Panc1 (cell line): ENCODE results near the gene NPM3. TPM values are rescaled to one million over a fixed set of nuclear protein-coding genes. Genes with fewer than 3 reads are reported as not detected.

ENCODE experiments used
- ATAC-seq: fragments of 200-7000 bp; cut with Tn5 transposase; 2 replicates; pipeline ENCODE4 v1.9.1; 2020; ENCODE audit warnings: mild to moderate bottlenecking, moderate library complexity
- BruUV-seq: library from RNA; stranded (reverse); fragments of 400-500 nt; replicated peaks from 2 replicates; lab custom pipeline; 2021; lab: Mats Ljungman, UMichigan
- CTCF ChIA-PET: fragments of 300-600 bp; sonication (Branson Sonifier 250); formaldehyde crosslinking; loops from one replicate; lab custom pipeline; 2022; ENCODE audit warnings: antibody characterized with exemption; lab: Charles Lee
- POLR2A ChIA-PET: fragments of 300-600 bp; sonication (Branson Sonifier 250); formaldehyde crosslinking; loops from one replicate; lab custom pipeline; 2022; ENCODE audit warnings: antibody characterized with exemption; lab: Charles Lee
- DNase-seq: peaks from one replicate; pipeline ENCODE4 v3.0.0-alpha.2; 2010; ENCODE audit warnings: low read depth, low spot score
- H3K27ac ChIP-seq: 2 replicates; pipeline ENCODE4 v1.5.1; 2011; ENCODE audit warnings: mild to moderate bottlenecking, low read length, inconsistent platforms
- H3K27me3 ChIP-seq: fragments of 200-500 bp; sonication (Bioruptor generic); 2 replicates; pipeline ENCODE4 v1.6.0; 2014; ENCODE audit warnings: low read length, inconsistent platforms; ENCODE audit not compliant: control insufficient read depth, insufficient read depth
- H3K36me3 ChIP-seq: fragments of 200-500 bp; sonication (Bioruptor generic); 2 replicates; pipeline ENCODE4 v1.5.1; 2014; ENCODE audit warnings: inconsistent platforms, mild to moderate bottlenecking, low read length, moderate library complexity; ENCODE audit not compliant: control insufficient read depth, insufficient read depth
- H3K4me1 ChIP-seq: 2 replicates; pipeline ENCODE4 v1.5.1; 2011; ENCODE audit warnings: inconsistent platforms, mild to moderate bottlenecking, low read length, moderate library complexity; ENCODE audit not compliant: control insufficient read depth, insufficient read depth
- H3K4me3 ChIP-seq, 2 experiments: 2 replicates each; pipeline ENCODE4 v1.5.1; 2011 to 2012; ENCODE audit warnings: low read depth in 2 of 2, low read length in 2 of 2, mild to moderate bottlenecking in 2 of 2, inconsistent platforms in 1 of 2, moderate library complexity in 1 of 2
- H3K9me3 ChIP-seq: fragments of 200-500 bp; sonication (Bioruptor generic); 2 replicates; pipeline ENCODE4 v1.5.1; 2014; ENCODE audit warnings: low read depth, mild to moderate bottlenecking, inconsistent platforms, low read length, moderate library complexity; ENCODE audit not compliant: control insufficient read depth, insufficient read depth
- CTCF ChIP-seq: fragments of 450-650 bp; IDR thresholded peaks from 2 replicates; pipeline ENCODE4 v1.5.1; 2017; ENCODE audit warnings: mild to moderate bottlenecking
- POLR2AphosphoS5 ChIP-seq: IDR thresholded peaks from 2 replicates; pipeline ENCODE4 v1.6.1; 2012; ENCODE audit warnings: mild to moderate bottlenecking, low read depth, low read length, moderate library complexity
- REST ChIP-seq, 2 experiments: IDR thresholded peaks; 2 replicates each; pipeline ENCODE4 v1.6.1; 2011 to 2012; ENCODE audit warnings: low read depth in 2 of 2, control low read depth in 1 of 2, low read length in 1 of 2, mild to moderate bottlenecking in 1 of 2, moderate library complexity in 1 of 2; ENCODE audit not compliant: insufficient read depth in 1 of 2
- SIN3A ChIP-seq: IDR thresholded peaks from 2 replicates; pipeline ENCODE4 v1.6.1; 2012; ENCODE audit warnings: low read depth, mild to moderate bottlenecking, low read length, moderate library complexity, borderline replicate concordance; ENCODE audit not compliant: insufficient read depth
- TCF7L2 ChIP-seq: IDR thresholded peaks from 2 replicates; pipeline ENCODE4 v1.6.1; 2011; ENCODE audit warnings: mild to moderate bottlenecking, low read depth, low read length, inconsistent platforms
- in situ Hi-C: cut with HindIII; loops from 2 replicates; pipeline ENCODE4 v1.10.0; 2016; ENCODE audit warnings: low sequenced_read_pairs, low pct_unique_long_range_greater_than_20kb
- intact Hi-C: fragments of 100-400 bp; cut with micrococcal nuclease; formaldehyde crosslinking; loops from one replicate; pipeline ENCODE4 v1.10.0; 2022; ENCODE audit not compliant: unreplicated experiment
- total RNA-seq: library from RNA; stranded (reverse); gene quantifications from one replicate; pipeline ENCODE4 v1.2.1, GENCODE V29; 2021; ENCODE audit not compliant: unreplicated experiment

Gene NPM3
- total RNA-seq, 1 experiment from 2014 or later = 109 TPM

DNA sequence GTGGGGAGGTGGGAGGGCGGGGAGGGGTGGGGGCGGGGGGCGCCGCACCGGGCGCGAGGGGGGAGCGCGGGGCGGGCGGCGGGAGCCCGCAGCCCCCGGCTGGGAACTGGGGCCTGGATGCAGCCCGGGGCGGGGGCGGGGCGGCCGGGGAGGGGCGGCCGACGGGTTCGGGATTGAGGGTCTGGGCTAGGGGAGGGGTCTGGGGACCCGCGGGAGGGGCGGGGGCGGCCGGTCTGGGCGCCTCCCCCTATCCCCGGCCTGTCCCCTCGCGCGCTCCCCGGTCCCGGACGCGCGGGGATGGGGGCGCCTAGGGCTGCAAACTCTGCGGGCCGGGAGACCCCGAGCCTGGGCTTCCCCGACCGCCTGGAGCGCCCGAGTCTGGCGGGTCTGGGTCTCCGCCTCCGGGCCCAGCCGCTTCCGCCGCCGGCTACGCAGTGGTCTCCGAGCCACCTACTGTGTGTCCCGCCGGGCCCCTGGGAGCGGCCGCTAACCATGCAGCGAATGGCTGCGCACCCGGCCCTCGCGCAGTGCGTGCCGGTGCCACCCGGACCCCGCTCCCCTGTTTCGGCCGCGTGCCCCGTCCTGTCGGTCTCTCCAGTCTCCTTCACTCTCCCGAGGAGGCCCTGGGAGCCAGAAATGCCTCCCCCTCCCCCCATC lies 7.0 kb downstream of the NPM3 start:
- DNase-seq (no peak), ATAC-seq (no peak)
- intact Hi-C loops = no loop called here
- H3K9me3 ChIP-seq = no peaks in the 10 kb centered on the region
- POLR2A ChIA-PET = no interaction called here
- no peak overlapping the region for H3K4me3 ChIP-seq
- BruUV-seq = no TSS peak
- H3K27me3 ChIP-seq = no peaks in the 10 kb centered on the region; the same call in 1 of the 2 replicates
- peaks cover 13% of the 10 kb centered on the region for H3K4me1 ChIP-seq
- in situ Hi-C loops = no loop called here
- H3K36me3 ChIP-seq = no peaks in the 10 kb centered on the region
- TF ChIP-seq CTCF = no peak
- TF ChIP-seq REST (IDR thresholded peaks at IDR 0.05; ENCODE audit: insufficient read depth in 1 of 2, low read depth in 2 of 2, low read length in 1 of 2) = no peak
- TF ChIP-seq TCF7L2 = no peak
- no peak for TF ChIP-seq POLR2AphosphoS5
- no peak for TF ChIP-seq SIN3A
- no peak overlapping the region for H3K27ac ChIP-seq
- CTCF ChIA-PET = no interaction called here

DNA sequence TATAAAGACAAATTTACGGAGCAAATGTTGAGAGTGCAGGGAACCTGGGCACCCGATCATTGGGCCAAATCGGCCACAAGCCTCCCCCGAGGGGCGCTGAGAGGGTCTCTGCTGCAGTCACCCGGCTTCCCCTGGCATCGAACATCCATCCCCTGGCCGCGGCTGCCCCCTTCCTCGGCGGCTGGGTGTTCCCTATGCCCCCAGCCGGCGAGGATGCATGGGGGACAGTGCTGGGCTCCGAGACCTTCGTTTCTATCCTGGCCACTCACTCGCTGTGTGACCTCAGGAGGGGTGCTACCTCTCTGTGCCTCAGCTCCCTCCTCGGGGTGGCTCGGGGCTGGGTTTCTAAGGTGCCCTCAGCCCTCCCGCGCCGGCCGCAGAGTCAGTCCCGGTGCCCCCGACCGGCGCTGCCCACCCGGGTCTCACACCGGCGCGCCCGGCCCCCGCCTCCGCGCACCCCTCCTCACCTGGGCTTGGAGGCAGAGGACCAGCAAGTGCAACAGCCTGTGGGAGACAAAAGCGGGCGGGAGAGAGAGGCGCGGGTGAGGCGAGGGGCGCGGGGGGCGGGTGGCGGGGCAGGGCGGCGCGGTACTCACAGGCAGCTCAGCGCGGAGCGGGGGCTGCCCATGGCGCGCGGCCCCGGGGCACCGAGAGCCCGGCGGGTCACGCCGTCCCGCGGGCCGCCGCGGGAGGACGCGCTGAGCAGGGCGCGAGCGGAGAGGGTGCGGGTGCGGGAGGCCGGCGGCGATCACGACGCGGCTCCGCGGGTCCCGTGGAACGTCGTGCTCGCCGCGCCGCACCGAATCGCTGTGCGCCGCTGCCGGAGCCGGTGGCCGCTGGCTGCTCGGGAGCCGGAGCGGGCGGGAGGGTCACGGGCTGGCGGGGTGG lies 7.7 kb downstream of the NPM3 start, which contains the start of gene FGF8:
TSS of gene FGF8 (minus strand) at position 842 of the 888 bp plus-strand sequence. CDS start at position 628, 214 bp downstream.
- Histone ChIP-seq H3K27me3 (no peaks in the 10 kb centered on the region; the same call in 1 of the 2 replicates), H3K9me3 (no peaks in the 10 kb centered on the region), H3K36me3 (no peaks in the 10 kb centered on the region), H3K4me1 (peaks cover 6% of the 10 kb centered on the region), H3K27ac (no peak within 1 kb of the TSS), H3K4me3 (peak within 1 kb of the TSS in 1 of 2 experiments; percentile 21; a peak in 2 of 4 replicates)
- POLR2A ChIA-PET = no interaction called here
- intact Hi-C loops (no loop called here), in situ Hi-C loops (no loop called here)
- no peak for TF ChIP-seq POLR2AphosphoS5
- no peak for TF ChIP-seq TCF7L2
- TF ChIP-seq SIN3A = no peak
- TF ChIP-seq REST (IDR thresholded peaks at IDR 0.05; ENCODE audit: insufficient read depth in 1 of 2, low read depth in 2 of 2, low read length in 1 of 2) = no peak
- no peak for TF ChIP-seq CTCF
- no TSS peak for BruUV-seq
- DNase-seq = no peak
- no peak for ATAC-seq
- CTCF ChIA-PET = no interaction called here
